DND-41 (cell line): ENCODE data around the gene GABBR2.

ENCODE experiments used
- ATAC-seq: fragments of 200-7000 bp; cut with Tn5 transposase; 3 replicates; pipeline ENCODE4 v1.9.1; 2021; ENCODE audit warnings: low read depth; ENCODE audit not compliant: insufficient read depth
- DNase-seq: peaks from one replicate; pipeline ENCODE4 v3.0.0-alpha.2; 2020
- H2AFZ ChIP-seq: 2 replicates; pipeline ENCODE4 v1.6.0; 2012; ENCODE audit warnings: low read depth, low read length
- H3K27ac ChIP-seq: 2 replicates; pipeline ENCODE4 v1.5.1; 2012; ENCODE audit warnings: low read length, inconsistent platforms
- H3K27me3 ChIP-seq: fragments of 200-600 bp; sonication (generic); 2 replicates; pipeline ENCODE4 v1.6.0; 2012; ENCODE audit warnings: low read length, mild to moderate bottlenecking, inconsistent platforms; ENCODE audit not compliant: insufficient read depth, poor library complexity
- H3K36me3 ChIP-seq: 2 replicates; pipeline ENCODE4 v1.5.1; 2012; ENCODE audit warnings: low read length, inconsistent platforms; ENCODE audit not compliant: insufficient read depth
- H3K4me1 ChIP-seq: 2 replicates; pipeline ENCODE4 v1.5.1; 2012; ENCODE audit warnings: mild to moderate bottlenecking, low read length; ENCODE audit not compliant: insufficient read depth
- H3K4me2 ChIP-seq: 2 replicates; pipeline ENCODE4 v1.6.0; 2012; ENCODE audit warnings: mild to moderate bottlenecking, moderate library complexity, low read length, inconsistent platforms; ENCODE audit not compliant: insufficient read depth
- H3K4me3 ChIP-seq, 2 experiments: fragments of 200-600 bp in 1 of 2; shearing (Covaris generic) in 1 of 2; 2 replicates each; pipeline ENCODE4 v1.5.1; 2012 to 2016; ENCODE audit warnings: inconsistent platforms in 2 of 2, low read length in 2 of 2, mild to moderate bottlenecking in 2 of 2, low read depth in 1 of 2, moderate library complexity in 1 of 2
- H3K79me2 ChIP-seq: 2 replicates; pipeline ENCODE4 v1.6.0; 2012; ENCODE audit warnings: low read length, inconsistent platforms; ENCODE audit not compliant: insufficient read depth
- H3K9ac ChIP-seq: 2 replicates; pipeline ENCODE4 v1.6.0; 2012; ENCODE audit warnings: low read depth, mild to moderate bottlenecking, inconsistent platforms, low read length, moderate library complexity
- H3K9me3 ChIP-seq: 2 replicates; pipeline ENCODE4 v1.5.1; 2012; ENCODE audit warnings: low read length, moderate library complexity, mild to moderate bottlenecking, inconsistent platforms; ENCODE audit not compliant: insufficient read depth, severe bottlenecking
- H4K20me1 ChIP-seq: 2 replicates; pipeline ENCODE4 v1.6.0; 2012; ENCODE audit warnings: low read length; ENCODE audit not compliant: insufficient read depth
- CTCF ChIP-seq: IDR thresholded peaks from 2 replicates; pipeline ENCODE4 v1.5.1; 2012; ENCODE audit warnings: borderline replicate concordance, low read length, moderate library complexity, mild to moderate bottlenecking; ENCODE audit not compliant: poor library complexity, severe bottlenecking; ENCODE audit errors: extremely low read depth
- EZH2 ChIP-seq: IDR thresholded peaks from 3 replicates; pipeline ENCODE4 v1.6.1; 2012; ENCODE audit warnings: borderline replicate concordance, low read depth, mild to moderate bottlenecking, moderate library complexity, low read length, inconsistent platforms; ENCODE audit not compliant: severe bottlenecking

GABBR2 gene

DNA sequence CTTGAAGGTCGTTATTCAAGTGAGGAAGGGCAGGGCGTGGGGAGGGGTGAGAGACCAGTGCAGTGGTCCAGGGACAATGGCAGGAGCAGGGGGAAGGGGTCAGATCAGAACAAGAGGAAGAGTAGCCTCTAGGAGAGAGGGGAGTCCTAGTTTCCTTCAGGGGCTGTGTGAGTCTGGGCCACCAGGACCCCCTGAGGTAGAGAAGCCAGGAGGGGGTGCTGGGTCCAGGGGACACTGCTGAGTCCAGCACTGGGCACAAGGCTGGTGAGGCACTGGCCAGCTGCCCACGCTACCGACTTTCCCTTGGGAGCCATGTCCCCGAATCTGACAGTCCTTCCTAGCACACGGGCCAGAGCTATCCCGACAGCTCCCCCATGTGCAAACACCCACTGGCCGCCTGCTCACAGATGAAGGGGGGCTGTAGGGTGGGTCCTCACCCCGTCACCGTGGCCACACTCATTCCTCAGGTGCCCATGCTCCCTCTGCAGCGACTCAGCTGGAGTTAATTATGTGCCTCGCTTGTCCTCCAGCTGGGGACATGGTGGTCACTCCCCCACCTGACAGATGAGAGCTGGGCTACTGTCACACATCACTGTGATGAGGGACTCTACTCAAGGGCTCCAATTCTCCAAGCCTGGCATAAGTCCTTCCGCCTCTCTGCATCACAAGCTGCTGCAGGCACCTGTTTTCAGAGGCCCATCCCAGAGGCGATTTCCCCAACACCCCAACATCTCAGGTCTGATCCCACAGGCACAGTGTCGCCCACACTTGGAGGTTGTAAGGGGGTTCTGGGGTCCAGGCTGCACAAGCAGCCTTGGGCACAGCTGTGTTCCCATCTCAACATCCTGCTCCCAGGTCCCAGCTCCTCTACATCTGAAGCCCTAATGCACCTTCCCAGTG, 115.1 kb downstream of the GABBR2 start:
- Histone ChIP-seq H3K4me3 (no peak overlapping the region), H2AFZ (no peak overlapping the region), H3K27ac (no peak overlapping the region), H3K79me2 (no peaks in the 10 kb centered on the region), H3K9me3 (no peaks in the 10 kb centered on the region), H3K4me2 (no peak overlapping the region), H3K27me3 (no peaks in the 10 kb centered on the region), H4K20me1 (no peaks in the 10 kb centered on the region), H3K9ac (no peak overlapping the region), H3K4me1 (no peaks in the 10 kb centered on the region), H3K36me3 (no peaks in the 10 kb centered on the region)
- no peak for DNase-seq
- ATAC-seq, result no peak
- TF ChIP-seq EZH2 (no peak), CTCF (no peak)

DNA sequence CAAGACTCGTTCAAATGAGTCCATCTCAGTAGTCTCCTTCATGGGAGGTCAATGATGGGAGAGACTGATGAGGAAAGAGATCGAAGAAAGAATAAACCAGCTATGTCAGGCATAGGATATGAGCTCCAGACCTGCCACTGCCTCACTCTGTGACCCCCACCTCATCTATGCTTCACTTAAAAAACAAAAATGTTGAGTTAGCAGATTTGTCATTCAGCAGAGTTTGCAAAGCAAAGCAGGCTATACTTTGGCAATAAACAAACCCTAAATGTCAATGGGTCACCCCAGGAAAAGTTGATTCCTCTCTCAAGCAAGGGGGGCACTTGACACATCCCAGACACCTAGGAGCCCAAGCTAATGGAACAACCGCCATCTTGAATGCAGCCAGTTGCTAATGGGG, 117.0 kb downstream of the GABBR2 start:
- ATAC-seq (no peak), DNase-seq (no peak)
- H3K27me3 ChIP-seq, result peaks cover 3% of the 10 kb centered on the region
- H2AFZ ChIP-seq, result no peak overlapping the region
- H3K36me3 ChIP-seq, result no peaks in the 10 kb centered on the region
- H3K9me3 ChIP-seq, result no peaks in the 10 kb centered on the region
- no peak overlapping the region for H3K9ac ChIP-seq
- H3K4me3 ChIP-seq, result no peak overlapping the region
- no peaks in the 10 kb centered on the region for H3K79me2 ChIP-seq
- no peak overlapping the region for H3K27ac ChIP-seq
- no peaks in the 10 kb centered on the region for H4K20me1 ChIP-seq
- no peaks in the 10 kb centered on the region for H3K4me1 ChIP-seq
- H3K4me2 ChIP-seq, result no peak overlapping the region
- TF ChIP-seq CTCF, result no peak
- TF ChIP-seq EZH2, result no peak

DNA sequence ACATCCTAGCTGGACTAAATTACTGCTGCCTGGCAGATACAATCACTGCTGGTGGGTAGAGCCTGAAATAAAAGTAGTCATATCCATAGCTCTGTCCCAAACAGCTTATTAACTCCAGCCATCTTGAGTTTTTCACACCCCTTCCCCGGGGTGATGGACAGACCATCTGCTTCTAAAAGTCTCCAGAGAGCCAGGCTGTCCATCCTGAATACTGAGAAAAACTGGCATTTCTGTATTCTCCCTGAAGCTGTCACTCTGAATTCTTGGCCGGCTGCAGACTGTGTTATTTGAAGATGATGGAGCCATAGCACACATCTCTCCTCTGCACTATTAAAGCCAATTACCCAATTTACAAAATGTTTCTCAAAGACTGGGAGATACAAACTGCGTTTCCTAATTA, 118.6 kb downstream of the GABBR2 start:
- Histone ChIP-seq H3K79me2 (no peaks in the 10 kb centered on the region), H3K4me1 (no peaks in the 10 kb centered on the region), H3K36me3 (no peaks in the 10 kb centered on the region), H3K9ac (no peak overlapping the region), H3K9me3 (no peaks in the 10 kb centered on the region), H3K4me3 (no peak overlapping the region), H3K27me3 (peaks cover 3% of the 10 kb centered on the region), H4K20me1 (no peaks in the 10 kb centered on the region), H3K4me2 (no peak overlapping the region), H3K27ac (no peak overlapping the region), H2AFZ (no peak overlapping the region)
- ATAC-seq (no peak), DNase-seq (no peak)
- TF ChIP-seq CTCF (no peak), EZH2 (no peak)
